ENCODE results near the gene SRPX.
A peak's percentile ranks its signal among the peaks of the same experiment; 100 is the strongest.

Gene SRPX

DNA sequence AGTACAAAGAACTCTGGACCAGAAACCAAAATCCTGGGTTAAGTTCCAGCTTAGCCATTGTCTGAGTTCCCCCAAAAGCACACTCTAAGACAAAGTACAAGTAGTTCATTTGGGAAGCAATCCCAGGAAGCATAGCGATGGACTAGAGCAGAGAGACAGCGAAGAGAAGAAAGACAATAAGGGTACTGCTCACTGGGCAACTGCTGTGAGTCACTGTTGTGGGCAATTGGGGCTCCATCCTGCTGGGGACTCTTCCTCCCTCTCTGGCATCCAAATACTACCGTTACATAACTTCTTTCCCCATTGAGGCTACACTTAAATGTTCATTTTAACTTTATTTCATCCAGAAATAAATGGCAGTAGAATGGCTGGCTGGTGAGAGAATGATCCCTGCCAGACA is 14.1 kb downstream of the SRPX start:
- DNase-seq: no peak

- DNase-seq: no peak
These were observed 14.6 kb downstream of the SRPX start for GRCh38 chrX:38206036-38206435.

GRCh38 chrX:38205039-38205438 is 15.6 kb downstream of the SRPX start:
- no peak for DNase-seq

- peak; percentile 6 for DNase-seq
These were observed 28.5 kb downstream of the SRPX start for GRCh38 chrX:38192007-38192810.

- no peak for DNase-seq
These were observed 31.0 kb downstream of the SRPX start for GRCh38 chrX:38189431-38190250.

- DNase-seq: no peak
These were observed 37.1 kb downstream of the SRPX start for GRCh38 chrX:38183596-38183995.

DNA sequence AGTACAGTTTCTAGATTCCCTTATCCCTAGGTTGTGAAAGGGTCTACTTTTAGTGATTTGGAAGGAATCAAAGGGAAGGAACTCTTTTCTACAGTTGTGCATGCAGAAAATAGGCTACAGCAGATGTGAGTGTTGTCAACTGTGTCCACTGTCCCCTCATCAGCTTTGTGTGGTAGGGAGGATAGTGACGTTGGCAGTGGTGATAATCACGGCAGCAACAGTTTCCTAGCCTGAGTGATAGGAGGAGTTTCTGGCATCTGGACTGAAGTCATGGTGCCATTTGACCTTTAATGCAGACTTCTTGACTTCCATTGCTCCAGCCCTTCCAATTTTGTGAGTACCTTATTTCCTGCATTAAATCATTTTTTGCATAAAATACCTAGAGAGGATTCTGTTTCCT is 39.3 kb downstream of the SRPX start:
- no peak for DNase-seq

DNA sequence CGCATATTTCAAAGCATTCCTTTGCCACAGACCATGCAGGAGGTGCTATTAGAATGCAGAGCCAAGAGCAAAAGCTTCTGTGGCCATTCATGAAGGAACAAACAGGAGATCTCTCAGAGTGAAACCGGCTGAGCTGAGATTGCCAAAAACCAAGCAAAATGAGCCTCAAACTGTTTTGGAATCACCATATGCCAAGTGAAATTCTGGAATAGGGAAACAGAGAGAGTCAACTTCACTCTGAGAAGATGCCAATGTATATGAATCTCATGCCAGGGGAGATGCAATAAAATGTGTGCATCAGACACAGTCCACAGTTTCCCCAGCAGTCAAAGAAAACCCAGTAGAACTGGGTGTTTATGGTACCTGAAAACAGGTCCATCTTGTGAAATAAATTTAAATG is 42.3 kb downstream of the SRPX start:
- DNase-seq: no peak

GRCh38 chrX:38175139-38175538 is 45.5 kb downstream of the SRPX start:
- DNase-seq: no peak

- DNase-seq: no peak
These were observed 48.1 kb downstream of the SRPX start for GRCh38 chrX:38172596-38172995.

GRCh38 chrX:38170556-38170955 is 50.1 kb downstream of the SRPX start:
- no peak for DNase-seq

- DNase-seq: no peak
These were observed 54.1 kb downstream of the SRPX start for GRCh38 chrX:38166478-38167083.

DNA sequence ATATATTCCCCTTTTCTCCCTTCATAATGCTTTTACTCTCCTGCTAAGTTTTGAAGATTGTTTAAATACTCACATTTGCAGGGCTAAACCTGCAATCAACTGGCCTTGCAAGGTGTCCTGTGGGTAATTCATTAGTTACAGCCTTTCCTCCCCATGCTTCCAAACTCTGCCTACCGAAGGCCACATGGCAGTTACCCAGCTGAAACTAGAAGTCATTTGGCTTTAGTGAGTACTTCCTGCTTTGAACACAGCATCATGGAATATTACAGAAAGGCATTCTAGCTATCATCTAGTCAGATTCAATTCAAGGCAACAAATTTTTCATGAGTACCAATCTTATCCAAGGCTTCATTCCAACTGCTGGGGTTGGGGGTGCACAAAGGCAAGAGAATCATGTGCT is 55.6 kb downstream of the SRPX start:
- DNase-seq: no peak

DNA sequence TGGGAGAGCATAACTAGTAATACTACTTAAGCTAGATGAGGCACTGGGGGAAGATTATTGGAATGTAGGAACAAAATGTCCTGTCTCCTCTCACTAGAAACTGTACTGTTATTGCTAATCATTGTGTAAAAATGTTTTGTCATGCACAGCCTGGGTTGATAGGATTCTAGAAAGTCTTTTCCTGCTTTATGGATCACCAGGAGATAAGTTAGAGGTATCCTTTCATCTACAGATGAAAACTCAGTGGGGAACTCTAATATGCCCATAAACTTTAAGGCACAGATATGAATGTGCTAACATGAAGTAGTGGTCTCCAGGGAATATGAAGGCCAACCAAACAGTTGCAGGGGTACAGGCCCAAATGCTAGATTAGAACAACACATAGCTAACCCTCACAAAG is 57.5 kb downstream of the SRPX start:
- DNase-seq: no peak

- DNase-seq: no peak
These were observed 63.8 kb downstream of the SRPX start for GRCh38 chrX:38156838-38157237.

DNA sequence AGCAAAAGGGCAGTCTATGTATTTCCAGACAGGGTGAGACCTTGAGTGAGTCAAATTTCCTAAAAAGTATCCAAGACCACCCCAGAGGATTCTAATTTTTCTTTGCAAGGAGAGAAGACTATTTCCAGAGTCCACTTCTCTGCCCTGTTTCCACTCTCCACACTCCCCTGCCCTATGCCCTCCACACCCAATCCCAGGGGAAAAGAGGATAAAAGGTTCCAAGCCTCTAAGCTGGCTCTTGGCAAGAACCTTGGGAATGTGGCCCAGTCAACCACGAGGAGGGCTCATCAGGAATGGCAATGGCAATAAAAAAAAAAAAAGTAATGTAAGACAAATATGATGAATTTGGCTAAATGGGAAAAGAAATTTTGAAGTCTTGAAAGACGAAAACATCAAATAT is 65.9 kb downstream of the SRPX start:
- no peak for DNase-seq

- DNase-seq: no peak
These were observed 66.3 kb downstream of the SRPX start for GRCh38 chrX:38154340-38154739.

GRCh38 chrX:38151441-38151840 is 69.2 kb downstream of the SRPX start:
- no peak for DNase-seq

- DNase-seq: no peak
These were observed 69.7 kb downstream of the SRPX start for GRCh38 chrX:38150993-38151392.

DNA sequence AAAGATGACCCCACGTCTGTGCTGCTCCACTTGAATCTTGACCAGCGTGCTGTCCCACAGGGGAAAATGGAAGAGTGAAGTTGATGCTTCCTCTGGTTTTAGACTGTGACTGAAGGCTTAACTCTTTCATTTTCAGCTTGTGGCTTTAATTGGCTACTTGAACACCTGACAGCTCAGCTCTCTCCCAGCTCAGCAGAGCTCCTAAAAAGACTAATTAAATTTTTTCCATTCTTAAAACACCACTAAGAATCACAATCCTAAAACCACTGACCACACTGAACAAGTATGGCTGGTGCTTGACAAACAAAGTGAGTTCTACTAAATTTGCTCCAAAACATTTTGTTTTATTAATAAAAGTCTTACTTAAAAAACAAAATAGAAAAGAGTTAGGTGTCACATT is 71.7 kb downstream of the SRPX start:
- DNase-seq: no peak

DNA sequence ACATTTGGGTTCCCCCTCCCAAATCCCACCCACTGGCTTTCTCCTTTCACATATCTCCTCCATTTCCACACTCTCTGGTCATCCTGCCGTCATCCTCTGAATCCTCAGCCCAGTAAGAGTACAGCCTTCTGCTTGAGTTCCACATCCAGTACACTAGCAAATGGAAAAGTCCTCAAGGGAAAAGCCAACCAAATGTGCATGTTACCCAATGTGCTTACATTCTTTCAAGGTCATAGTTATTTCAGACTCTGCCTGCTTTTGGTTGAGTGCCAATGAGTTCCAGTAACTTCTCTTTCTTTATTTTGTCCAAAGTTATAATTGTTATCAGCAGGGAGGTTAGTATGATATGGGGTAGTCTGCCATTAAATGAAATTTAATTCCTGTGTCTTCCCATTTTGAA is 78.1 kb downstream of the SRPX start:
- DNase-seq: no peak

- DNase-seq: no peak
These were observed 81.8 kb downstream of the SRPX start for GRCh38 chrX:38138900-38139299.

DNA sequence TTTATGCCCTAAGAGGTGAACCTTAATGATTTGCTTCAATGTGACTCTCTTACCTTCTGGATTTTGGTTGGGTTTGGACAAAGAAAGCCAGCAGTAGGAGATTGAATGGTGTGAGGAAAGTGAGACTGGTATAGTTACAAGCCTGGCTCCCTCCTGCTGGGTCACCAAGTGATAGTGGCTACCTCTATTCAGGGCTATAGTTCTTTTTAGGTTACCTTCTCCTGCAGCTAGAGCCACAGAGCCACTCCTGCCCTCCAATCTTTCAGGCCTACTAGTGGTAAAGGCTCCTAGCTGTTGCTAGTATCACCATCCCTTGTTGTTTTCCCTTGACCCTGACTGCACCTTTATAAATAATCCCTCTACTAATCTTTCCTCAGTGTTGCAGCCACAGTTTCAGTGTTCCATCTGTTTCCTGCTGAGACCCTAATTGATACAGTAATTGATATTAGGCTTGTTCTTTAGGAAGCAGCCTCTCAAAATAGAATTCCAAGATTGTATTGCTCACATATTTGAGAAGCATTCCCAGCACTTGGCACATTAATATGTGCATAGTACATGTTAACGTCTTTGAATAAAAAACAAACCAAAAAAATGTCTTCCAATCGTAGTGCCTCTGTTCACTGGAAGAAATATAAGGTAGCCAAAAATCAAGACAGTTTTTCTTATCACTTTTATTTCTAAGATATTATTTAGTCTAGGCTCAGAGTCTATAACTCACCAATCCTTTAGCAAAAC is 82.3 kb downstream of the SRPX start:
- no peak for DNase-seq
